Erythroblast (primary cell): ENCODE data around the gene TAGLN.
"Not testable (repeated sequence)": the region's sequence is repeated elsewhere in the genome, so short reads cannot be mapped to it uniquely, and the experiment has no call there.

Experiments used
- GATA1 ChIP-seq: IDR thresholded peaks from 2 replicates; pipeline ENCODE4 v1.6.1; 2011; ENCODE audit warnings: low read depth, mild to moderate bottlenecking, control low read depth, low read length, moderate library complexity
- POLR2A ChIP-seq: IDR thresholded peaks from 2 replicates; pipeline ENCODE4 v1.6.1; 2011; ENCODE audit warnings: mild to moderate bottlenecking, low read length

GRCh38 chr11:117183178-117183577, 16.0 kb upstream of the TAGLN start:
- not testable (repeated sequence) for TF ChIP-seq POLR2A, GATA1
